GM10266 (cell line): ENCODE data around the gene P2RY4.

Experiments
- DNase-seq: peaks from one replicate; pipeline ENCODE4 v3.0.0; 2012; ENCODE audit errors: extremely low spot score
- TF ChIP-seq, protein P1 (sequence below): IDR thresholded peaks from 2 replicates; pipeline ENCODE4 v1.5.1; 2012; ENCODE audit warnings: mild to moderate bottlenecking, low read depth; ENCODE audit not compliant: control insufficient read depth, insufficient read depth; ENCODE audit errors: missing control alignments

P2RY4 gene

DNA sequence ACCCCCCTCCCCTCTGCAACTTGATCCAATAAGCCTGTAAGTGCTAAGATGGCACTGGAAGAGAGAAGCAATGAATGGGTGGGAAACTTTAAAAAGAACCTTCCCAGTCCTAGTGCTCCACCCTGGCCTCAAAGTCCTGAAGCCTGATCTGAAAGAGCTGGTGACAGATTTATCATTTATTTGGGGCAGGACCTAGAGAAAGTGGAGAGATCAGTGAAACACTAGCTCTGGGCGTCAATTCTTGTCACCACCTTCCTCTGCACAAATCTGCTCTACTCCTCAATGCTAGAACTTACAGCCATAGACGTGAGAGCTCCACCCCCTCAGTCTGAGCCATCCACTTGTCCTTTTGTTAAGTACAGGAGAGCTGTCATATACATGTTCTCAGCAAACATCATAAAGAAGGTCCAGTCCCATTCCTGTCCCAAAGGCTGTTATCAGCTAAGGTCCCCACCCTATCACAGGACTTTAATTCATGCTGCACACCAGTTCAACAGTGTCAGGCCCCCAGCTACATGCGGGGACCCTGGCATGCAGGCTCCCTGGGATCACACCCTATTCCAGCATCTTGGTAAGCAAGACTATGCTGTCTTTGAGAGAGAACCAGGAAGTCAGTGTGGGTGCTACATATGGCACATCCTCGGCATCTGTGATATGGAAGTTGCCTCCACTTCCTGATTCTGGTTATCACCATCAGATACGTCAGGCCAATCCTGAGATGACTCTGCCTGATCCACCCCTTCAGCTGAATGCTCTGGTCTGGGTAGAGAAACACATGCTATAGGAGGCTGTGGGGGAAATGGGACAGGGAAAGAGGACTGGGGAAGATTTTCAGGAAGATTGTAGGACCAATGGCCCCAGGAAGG, 2.3 kb downstream of the P2RY4 start:
- TF ChIP-seq, protein P1, sequence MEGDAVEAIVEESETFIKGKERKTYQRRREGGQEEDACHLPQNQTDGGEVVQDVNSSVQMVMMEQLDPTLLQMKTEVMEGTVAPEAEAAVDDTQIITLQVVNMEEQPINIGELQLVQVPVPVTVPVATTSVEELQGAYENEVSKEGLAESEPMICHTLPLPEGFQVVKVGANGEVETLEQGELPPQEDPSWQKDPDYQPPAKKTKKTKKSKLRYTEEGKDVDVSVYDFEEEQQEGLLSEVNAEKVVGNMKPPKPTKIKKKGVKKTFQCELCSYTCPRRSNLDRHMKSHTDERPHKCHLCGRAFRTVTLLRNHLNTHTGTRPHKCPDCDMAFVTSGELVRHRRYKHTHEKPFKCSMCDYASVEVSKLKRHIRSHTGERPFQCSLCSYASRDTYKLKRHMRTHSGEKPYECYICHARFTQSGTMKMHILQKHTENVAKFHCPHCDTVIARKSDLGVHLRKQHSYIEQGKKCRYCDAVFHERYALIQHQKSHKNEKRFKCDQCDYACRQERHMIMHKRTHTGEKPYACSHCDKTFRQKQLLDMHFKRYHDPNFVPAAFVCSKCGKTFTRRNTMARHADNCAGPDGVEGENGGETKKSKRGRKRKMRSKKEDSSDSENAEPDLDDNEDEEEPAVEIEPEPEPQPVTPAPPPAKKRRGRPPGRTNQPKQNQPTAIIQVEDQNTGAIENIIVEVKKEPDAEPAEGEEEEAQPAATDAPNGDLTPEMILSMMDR = no peak
- no peak for DNase-seq

DNA sequence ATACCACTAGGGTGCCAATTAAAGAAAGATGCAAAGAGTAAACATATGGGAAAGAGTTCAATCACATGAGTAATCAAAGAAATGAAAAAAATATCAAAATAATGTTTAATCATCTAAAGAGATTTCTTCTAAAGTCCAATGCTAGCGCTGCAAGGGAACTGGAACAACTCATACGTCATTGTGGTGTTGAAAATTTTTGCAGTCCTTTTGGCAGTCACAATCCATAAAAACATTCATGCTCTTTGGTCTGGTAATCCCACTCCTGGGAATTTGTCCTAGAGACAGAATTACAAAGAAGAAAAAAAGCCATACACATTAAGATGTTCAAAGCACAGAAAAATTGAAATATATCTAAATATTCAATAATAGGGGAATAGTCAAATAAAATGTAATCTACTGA, 4.6 kb downstream of the P2RY4 start:
- DNase-seq = no peak

DNA sequence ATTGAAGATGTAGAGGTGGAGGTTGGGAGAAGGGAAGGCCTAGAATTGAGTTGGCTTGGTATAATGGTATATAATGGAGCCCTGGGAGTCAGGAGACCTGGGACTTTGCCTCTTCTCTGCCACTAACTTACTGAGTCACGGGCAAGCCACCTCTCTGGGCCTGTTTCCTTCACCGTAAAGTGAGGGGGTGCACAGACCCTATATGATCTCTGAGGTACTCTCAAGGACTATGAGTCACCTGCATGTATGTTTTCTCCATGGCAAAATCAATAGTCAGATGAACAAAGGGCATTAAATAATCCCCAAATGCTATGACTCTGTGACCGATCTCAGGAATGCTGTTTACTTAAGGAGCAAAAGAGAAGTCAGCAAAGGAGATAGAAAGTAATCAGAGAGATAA, 5.1 kb downstream of the P2RY4 start:
- DNase-seq = no peak
- TF ChIP-seq, protein P1 = no peak

More for the DNA sequence above, 4.6 kb downstream of the P2RY4 start:
- TF ChIP-seq, protein P1 = no peak

DNA sequence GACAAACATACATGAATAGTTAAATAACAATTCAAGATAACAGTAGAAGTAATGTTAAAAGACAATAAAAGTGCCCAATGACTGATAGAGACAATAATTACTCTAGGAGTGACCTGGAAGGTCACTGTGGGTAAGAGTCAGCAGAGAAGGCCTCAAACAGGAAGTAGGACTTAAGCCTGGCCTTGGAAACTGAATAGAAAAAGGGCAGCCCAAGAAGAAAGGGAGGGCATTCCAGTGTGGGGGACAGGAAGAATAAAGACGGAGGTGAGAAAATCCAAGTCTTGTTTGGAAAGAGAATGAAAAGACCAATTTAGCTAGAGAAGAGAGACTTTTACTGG, 6.0 kb downstream of the P2RY4 start:
- TF ChIP-seq, protein P1 = no peak
- DNase-seq = no peak

DNA sequence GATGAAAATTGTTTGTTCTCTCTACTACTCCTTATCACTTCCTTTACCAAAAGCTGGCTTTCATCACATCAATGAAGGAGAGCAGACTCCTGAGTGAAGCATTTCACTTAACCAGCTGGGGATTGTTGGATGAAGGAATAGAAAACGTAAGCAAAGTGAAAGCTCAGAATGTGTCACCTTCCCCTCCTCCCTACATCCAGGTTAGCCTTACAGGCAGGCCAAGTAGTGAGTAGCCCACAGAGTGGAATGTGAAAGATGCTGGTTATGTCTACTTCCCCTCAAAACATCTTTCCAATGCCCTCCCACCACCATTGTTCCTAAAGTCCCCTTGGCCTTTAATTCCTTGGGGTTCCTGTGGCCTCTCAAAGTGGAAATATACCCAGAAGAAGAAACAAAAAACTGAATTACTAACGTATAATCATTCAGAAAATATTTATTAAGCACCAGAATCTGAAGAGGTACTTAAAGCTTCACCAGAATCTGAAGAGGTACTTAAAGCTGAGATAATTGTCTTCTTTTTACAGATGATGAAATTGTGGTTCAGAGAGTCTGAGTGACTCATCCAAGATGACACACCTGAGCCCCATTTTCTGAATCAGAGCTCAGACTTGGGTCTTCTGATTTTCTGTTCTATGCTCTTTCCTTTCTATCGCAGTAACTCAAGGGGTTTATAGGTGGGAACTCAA, 6.5 kb downstream of the P2RY4 start:
- TF ChIP-seq, protein P1 = no peak
- DNase-seq = no peak

GRCh38 chrX:70252491-70252890, 7.5 kb downstream of the P2RY4 start:
- TF ChIP-seq, protein P1 = no peak
- no peak for DNase-seq

DNA sequence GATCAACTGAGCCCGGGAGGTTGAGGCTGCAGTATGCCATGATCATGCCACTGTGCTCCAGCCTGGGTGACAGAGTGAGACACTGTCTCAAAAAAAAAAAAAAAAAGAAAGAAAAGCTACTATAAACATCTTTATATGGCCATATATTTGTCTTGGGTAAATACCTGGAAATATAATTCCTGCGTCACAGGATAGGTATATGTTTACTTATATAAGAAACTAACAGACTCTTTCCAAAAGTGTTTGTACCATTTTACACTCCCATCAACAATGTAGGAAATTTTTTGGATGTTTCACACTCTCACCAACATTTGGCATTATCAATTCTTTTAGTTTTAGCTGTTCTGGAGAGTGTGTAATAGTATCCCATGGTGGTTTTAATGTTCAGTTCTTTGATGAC, 12.8 kb downstream of the P2RY4 start:
- no peak for DNase-seq
- TF ChIP-seq, protein P1 = no peak
